ENCODE measurements around the gene SIK3.
"Not testable (repeated sequence)": the region's sequence is repeated elsewhere in the genome, so short reads cannot be mapped to it uniquely, and the experiment has no call there.

Gene SIK3

GRCh38 chr11:117098269-117099232, at the start of gene SIK3:
TSS of gene SIK3 (minus strand) at chr11:117098428. CDS start at chr11:117098415, 13 bp downstream.
- TF ChIP-seq CTCF (IDR thresholded peaks at IDR 0.05; ENCODE audit: low read depth, low read length) = peak; percentile 58
- peak within 1 kb of the TSS; percentile 94 for H3K4me3 ChIP-seq (ENCODE audit: low read depth, low read length)

GRCh38 chr11:117146521-117146920, 48.3 kb upstream of the SIK3 start:
- no peak for TF ChIP-seq CTCF (IDR thresholded peaks at IDR 0.05; ENCODE audit: low read depth, low read length)
- no peak overlapping the region for H3K4me3 ChIP-seq (ENCODE audit: low read depth, low read length)

GRCh38 chr11:117145393-117145761, 47.1 kb upstream of the SIK3 start:
- no peak for TF ChIP-seq CTCF (IDR thresholded peaks at IDR 0.05; ENCODE audit: low read depth, low read length)
- peak overlapping the region; percentile 93 for H3K4me3 ChIP-seq (ENCODE audit: low read depth, low read length)

DNA sequence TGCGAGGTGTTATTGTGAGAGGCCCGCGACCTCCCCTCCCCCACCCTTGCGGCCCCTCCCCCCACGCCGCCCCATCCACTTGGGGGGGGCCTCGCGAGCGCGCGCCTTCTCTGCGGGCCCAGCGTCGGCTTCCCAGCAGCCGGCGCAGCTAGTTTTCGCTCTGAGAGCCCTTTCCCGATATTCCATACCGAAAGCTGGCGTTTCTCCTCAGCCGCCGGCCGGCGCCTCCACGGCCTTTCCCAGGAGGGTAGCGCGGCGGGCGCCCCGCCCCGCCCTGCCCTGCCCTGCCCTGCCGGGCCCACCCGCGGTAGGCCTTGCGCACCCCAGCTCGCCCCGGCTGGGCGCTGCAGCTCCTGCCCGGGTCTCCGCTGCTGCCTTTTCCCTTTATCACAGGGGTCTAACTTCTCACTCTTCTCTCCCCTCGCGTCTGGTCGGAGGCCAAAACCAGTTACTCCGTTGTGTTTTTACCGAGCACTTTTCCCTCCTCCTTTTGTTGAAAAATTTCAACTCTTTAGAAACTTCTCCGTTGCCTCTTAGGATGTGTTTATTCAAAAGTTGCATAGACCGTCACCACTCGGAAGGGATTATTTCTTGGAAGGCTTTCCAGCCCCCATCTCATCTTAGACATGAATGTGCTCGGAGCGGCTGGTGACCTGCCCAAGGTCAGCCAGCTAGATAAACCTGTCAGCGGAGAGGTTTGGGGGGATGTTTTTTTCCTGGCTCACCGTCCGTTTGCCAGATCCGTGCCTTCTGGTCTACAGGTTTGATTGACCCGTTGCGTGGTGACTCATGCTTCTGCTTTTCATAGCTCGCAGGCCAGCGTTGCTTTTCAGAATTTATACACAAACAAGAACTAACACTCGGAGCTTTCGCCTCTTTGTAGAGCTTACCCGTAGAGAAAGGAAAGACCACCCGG, 46.5 kb upstream of the SIK3 start:
- no peak for TF ChIP-seq CTCF (IDR thresholded peaks at IDR 0.05; ENCODE audit: low read depth, low read length)
- peak overlapping the region; percentile 93 for H3K4me3 ChIP-seq (ENCODE audit: low read depth, low read length)

GRCh38 chr11:117143871-117144476, 45.7 kb upstream of the SIK3 start, which contains the start of gene PAFAH1B2:
TSS of gene PAFAH1B2 (plus strand) at chr11:117144287. CDS start at chr11:117152448, 8,161 bp downstream.
- H3K4me3 ChIP-seq (ENCODE audit: low read depth, low read length) = peak within 1 kb of the TSS; percentile 93
- TF ChIP-seq CTCF (IDR thresholded peaks at IDR 0.05; ENCODE audit: low read depth, low read length) = no peak

GRCh38 chr11:117143390-117143789, 45.2 kb upstream of the SIK3 start:
- H3K4me3 ChIP-seq (ENCODE audit: low read depth, low read length) = peak overlapping the region; percentile 93
- no peak for TF ChIP-seq CTCF (IDR thresholded peaks at IDR 0.05; ENCODE audit: low read depth, low read length)

DNA sequence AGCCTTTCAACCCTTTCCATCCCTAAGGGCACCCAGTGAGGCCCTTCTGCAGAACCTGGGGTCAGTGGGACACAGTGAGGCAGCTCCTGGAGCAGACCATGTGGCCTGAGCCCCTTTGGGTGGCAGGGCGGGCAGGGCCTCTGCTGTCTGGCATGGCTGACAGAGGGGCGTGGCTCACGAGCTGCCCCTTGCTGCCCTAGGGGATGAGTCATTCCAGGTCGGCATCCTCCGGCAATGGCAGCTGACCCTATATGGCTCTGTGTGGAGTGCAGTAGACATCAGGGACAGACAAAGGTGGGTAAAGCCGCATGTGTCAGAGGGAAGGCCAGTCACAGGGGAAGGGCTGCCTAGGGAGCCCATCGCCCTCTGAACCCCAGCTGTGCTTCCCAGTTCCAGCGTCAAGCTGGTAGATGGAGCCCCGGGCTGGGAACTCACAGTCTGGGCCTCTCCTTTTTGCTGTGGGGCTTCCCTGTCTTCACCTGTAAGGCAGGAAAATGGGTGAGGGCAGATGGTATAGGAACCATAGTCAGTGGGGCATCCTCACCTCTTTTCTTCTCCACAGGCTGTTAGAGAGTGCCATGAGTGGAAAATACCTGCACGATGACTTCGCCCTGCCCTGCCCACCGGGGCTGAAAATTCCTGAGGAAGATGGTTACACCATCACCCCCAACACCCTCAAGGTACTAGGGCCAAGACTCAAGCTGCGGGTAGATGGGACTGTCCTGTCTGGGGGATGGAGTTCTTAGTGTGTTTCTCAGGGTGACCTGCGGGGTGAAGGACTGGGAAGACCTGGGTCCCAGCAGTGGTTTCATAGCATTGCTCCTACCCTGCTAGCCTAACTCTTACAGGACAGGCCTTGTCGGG, 39.2 kb upstream of the SIK3 start:
- H3K4me3 ChIP-seq (ENCODE audit: low read depth, low read length) = not testable (repeated sequence)

GRCh38 chr11:117134979-117135378, 36.8 kb upstream of the SIK3 start:
- not testable (repeated sequence) for H3K4me3 ChIP-seq (ENCODE audit: low read depth, low read length)

All from WI38 (cell line).